Fibroblast of mammary gland (primary cell): ENCODE data around the gene PGBD5.
A peak's percentile ranks its signal among the peaks of the same experiment; 100 is the strongest.

ENCODE experiments used
- DNase-seq: peaks from one replicate; pipeline ENCODE4 v3.0.0-alpha.2; 2010; ENCODE audit warnings: low read depth
- H3K4me3 ChIP-seq: 2 replicates; pipeline ENCODE4 v1.5.1; 2011; ENCODE audit warnings: low read depth, mild to moderate bottlenecking, low read length, moderate library complexity; ENCODE audit not compliant: control insufficient read depth
- TF ChIP-seq, protein P1 (sequence below): conservative IDR thresholded peaks from 2 replicates; pipeline ENCODE4 v1.5.1; 2011; ENCODE audit warnings: low read depth, low read length, inconsistent platforms; ENCODE audit not compliant: control insufficient read depth, insufficient read depth

The PGBD5 gene

DNA sequence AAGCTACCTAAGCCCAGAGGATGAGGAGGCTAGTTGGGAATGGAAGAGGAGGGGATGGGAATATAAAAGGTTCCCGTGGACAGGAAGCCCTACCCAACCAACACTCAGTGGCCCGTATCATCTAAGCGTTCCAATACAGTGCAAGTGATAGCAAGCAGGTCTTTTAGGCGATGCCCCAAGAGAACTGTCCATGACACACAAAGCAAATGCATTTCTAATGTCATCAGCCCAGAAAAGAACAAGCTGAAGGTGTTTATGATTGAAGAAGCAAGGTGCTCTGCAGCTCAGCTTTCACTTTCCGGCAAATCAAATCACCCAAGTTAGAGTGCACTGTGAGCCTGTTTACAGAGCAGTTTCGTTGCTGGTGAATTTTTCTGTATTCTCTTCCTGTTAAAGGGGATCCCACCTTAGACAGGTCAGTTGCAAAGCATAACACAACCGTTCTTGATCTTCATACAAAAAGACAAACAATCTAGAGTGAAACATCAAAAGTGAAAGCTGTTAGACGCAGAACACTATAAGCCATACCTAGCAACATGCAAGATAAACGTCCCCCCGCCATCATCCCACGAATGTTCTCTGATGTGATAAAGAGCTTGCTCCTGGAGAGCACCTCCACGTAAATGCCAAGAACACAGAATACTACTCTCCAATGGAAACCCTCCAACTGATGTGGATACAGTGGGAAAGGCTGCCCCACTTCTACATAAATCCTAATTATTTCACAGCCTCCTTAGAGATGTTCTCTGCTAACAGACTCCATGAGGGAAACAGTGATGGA, 54.0 kb downstream of the PGBD5 start:
- TF ChIP-seq, protein P1, sequence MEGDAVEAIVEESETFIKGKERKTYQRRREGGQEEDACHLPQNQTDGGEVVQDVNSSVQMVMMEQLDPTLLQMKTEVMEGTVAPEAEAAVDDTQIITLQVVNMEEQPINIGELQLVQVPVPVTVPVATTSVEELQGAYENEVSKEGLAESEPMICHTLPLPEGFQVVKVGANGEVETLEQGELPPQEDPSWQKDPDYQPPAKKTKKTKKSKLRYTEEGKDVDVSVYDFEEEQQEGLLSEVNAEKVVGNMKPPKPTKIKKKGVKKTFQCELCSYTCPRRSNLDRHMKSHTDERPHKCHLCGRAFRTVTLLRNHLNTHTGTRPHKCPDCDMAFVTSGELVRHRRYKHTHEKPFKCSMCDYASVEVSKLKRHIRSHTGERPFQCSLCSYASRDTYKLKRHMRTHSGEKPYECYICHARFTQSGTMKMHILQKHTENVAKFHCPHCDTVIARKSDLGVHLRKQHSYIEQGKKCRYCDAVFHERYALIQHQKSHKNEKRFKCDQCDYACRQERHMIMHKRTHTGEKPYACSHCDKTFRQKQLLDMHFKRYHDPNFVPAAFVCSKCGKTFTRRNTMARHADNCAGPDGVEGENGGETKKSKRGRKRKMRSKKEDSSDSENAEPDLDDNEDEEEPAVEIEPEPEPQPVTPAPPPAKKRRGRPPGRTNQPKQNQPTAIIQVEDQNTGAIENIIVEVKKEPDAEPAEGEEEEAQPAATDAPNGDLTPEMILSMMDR = no peak
- DNase-seq = no peak
- no peak overlapping the region for H3K4me3 ChIP-seq

DNA sequence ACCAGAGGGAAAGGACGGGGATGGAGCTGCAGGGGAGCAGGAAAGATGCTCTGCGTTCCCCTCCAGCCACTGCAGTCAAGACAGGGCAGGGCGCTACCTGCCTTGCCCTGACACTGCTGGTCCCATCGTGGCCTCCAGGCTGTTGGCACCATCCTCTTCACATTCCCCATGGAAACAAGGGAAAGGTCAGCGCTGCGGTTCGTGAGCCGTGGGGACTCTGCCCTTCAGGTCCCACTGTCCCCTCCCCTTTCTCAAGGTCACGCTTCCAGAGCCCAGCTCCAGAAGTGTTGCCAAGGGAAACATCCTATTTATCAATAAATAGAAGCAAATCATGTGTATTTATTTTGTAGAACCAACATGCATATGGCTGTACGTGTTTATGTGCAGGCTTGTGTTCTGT, 56.0 kb downstream of the PGBD5 start:
- TF ChIP-seq, protein P1 = no peak
- DNase-seq = no peak
- no peak overlapping the region for H3K4me3 ChIP-seq

DNA sequence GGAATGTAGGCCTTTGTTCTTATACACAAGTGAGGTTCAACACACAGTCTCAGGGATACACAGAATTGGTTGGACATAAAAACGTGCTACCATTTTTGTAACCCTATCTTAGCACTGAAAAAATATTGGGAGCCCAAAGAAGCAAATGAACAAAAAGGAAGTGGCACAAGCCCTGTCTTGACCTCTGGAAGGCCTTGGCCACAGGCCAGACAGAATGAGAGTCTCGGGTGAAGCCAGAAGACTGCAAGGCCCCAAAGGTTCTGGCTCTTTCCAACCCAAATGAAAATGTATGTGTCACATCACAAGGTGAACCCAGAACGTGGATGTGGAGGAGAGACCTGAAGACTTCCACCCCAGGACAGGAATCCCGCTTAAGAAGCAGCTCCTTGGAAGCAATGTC, 57.3 kb downstream of the PGBD5 start:
- DNase-seq = no peak
- H3K4me3 ChIP-seq = no peak overlapping the region
- TF ChIP-seq, protein P1 = no peak

DNA sequence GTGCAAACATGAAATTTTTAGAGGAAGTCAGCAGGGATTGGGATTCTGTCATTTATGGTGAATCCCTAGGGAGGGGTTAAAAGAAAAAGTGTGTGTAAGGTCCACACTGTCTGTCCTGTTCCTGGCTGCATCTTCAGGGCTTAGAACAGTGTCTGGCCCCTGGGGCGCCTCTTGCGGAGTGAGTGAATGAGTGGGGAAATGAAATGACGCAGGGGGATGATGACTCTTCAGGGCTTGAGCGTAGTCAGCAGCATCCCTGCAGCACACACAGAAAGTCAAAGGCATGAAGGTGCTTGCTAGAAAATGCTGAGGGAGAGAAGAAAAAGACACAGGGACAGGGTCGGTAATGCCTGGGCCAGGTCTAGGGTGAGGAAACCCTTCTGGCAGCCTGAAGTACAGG, 57.8 kb downstream of the PGBD5 start:
- H3K4me3 ChIP-seq = no peak overlapping the region
- peak; percentile 23 for DNase-seq
- TF ChIP-seq, protein P1 = no peak

DNA sequence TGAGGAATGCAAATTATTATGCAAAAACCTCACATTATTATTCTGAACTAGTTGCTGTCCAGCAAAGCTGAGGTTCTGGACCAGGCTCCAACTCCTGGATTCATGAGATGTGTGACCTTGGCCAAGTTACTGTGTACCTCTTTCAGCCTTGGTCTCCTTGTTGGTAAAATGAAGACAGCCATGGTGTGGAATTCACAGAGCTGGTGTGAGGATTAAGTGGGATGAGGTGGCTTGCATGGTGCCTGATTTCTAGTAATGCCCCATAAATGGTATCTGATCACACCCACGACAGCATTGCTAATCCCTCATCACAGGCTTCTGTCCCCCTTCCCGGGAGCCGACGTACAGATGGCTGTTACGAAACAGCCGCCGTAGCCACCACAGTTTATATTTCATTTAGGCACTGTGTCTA, 59.6 kb downstream of the PGBD5 start:
- H3K4me3 ChIP-seq = no peak overlapping the region
- TF ChIP-seq, protein P1 = no peak
- no peak for DNase-seq

DNA sequence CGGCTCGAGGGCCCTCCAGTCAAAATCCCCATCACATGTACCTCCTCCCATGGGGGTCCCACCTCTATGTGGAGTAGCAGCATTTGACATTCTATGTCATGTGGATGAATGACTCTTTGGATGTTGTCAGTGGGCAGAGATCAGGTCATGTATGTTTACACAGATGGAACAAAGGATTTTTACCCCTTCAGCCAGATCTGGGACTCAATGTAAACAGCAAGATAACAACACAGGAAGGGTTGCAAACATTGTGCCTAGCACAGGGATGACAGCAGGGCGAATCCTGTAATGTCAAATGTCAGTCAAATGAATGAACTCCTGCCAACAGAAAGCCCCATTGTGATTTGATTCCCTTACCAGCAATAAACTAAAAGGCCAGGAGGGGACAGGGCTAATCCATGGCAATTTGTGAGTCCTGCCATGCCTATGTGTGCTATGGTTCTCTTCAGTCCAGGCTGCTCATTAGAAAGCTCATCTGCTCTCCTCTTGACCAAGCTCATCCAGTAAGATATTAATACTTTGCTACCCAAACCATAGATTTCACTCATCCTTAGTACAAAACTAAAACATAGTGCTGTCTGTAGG, 60.3 kb downstream of the PGBD5 start:
- no peak overlapping the region for H3K4me3 ChIP-seq
- TF ChIP-seq, protein P1 = no peak
- no peak for DNase-seq

DNA sequence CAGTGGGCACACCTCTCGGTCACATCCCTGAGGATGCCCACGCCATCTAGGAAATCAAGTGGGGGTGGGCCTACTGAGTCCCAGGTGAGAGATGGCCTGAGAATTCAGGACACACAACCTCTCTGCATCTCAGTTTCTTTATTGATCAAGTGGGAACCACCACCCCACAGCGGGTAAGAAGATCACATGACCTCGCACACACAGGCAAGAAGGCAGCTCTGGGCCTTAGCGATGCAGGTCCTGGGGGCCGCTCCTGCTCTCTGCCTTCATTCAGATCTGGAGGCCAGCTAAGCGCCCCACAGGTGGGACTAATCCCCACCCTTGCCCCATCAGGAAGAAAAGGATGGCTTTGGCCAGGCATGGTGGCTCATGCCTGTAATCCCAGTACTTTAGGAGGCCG, 63.2 kb downstream of the PGBD5 start:
- H3K4me3 ChIP-seq = no peak overlapping the region
- TF ChIP-seq, protein P1 = no peak
- DNase-seq = no peak
